Activated CD8-positive, alpha-beta T cell treated with anti-CD3 and anti-CD28 coated beads, Interleukin-2, amount 10 ng/mL, durations not matched to agents 7 days and 5 days (primary cell): ENCODE data around the gene PAQR7. TPM values are rescaled to one million over a fixed set of nuclear protein-coding genes. Genes with fewer than 3 reads are reported as not detected.
A peak's percentile ranks its signal among the peaks of the same experiment; 100 is the strongest.
"Not testable (repeated sequence)": the region's sequence is repeated elsewhere in the genome, so short reads cannot be mapped to it uniquely, and the experiment has no call there.

Experiments used
- ATAC-seq: fragments of 150-1000 bp; cut with Tn5 transposase; one replicate; pipeline ENCODE4 v1.10.0; 2021; ENCODE audit warnings: moderate library complexity
- CTCF ChIA-PET: fragments of 350-600 bp; sonication (Branson Sonifier 250); formaldehyde crosslinking; loops from one replicate; lab custom pipeline; 2021; ENCODE audit warnings: antibody characterized with exemption; lab: Charles Lee
- POLR2A ChIA-PET: fragments of 350-600 bp; sonication (Branson Sonifier 250); formaldehyde crosslinking; loops from one replicate; lab custom pipeline; 2021; ENCODE audit warnings: antibody characterized with exemption; lab: Charles Lee
- DNase-seq: peaks from one replicate; pipeline ENCODE4 v3.0.0-alpha.2; 2020
- H3K27ac Mint-ChIP-seq: one replicate; pipeline ENCODE4 v1.8.0; 2021; ENCODE audit warnings: mild to moderate bottlenecking, mixed read lengths
- H3K27me3 Mint-ChIP-seq: one replicate; pipeline ENCODE4 v1.8.0; 2021; ENCODE audit warnings: low read depth, mixed read lengths
- H3K36me3 Mint-ChIP-seq: one replicate; pipeline ENCODE4 v1.8.0; 2021; ENCODE audit warnings: low read depth, mixed read lengths
- H3K4me1 Mint-ChIP-seq: one replicate; pipeline ENCODE4 v1.8.0; 2021; ENCODE audit warnings: low read depth, mixed read lengths
- H3K4me3 Mint-ChIP-seq: one replicate; pipeline ENCODE4 v1.8.0; 2021; ENCODE audit warnings: mild to moderate bottlenecking, mixed read lengths
- H3K9me3 Mint-ChIP-seq: one replicate; pipeline ENCODE4 v1.8.0; 2022; ENCODE audit warnings: mixed read lengths; ENCODE audit not compliant: insufficient read depth
- total RNA-seq, 2 experiments: library from RNA; stranded (reverse); gene quantifications; one replicate each; pipeline ENCODE4 v1.2.3, GENCODE V29; 2021

The PAQR7 gene
- total RNA-seq, 2 experiments from 2014 or later, result 3.2 to 3.3 TPM

GRCh38 chr1:25843483-25843882 lies 32.0 kb downstream of the PAQR7 start:
- Mint-ChIP-seq H3K4me1 (no peaks in the 10 kb centered on the region), H3K36me3 (no peaks in the 10 kb centered on the region), H3K9me3 (no peaks in the 10 kb centered on the region), H3K27me3 (no peaks in the 10 kb centered on the region), H3K27ac (no peak overlapping the region), H3K4me3 (no peak overlapping the region)
- POLR2A ChIA-PET, result no interaction called here
- ATAC-seq, result no peak
- DNase-seq, result no peak
- CTCF ChIA-PET, result no interaction called here

- H3K9me3 Mint-ChIP-seq, H3K4me1 Mint-ChIP-seq, ATAC-seq, H3K4me3 Mint-ChIP-seq, H3K36me3 Mint-ChIP-seq, H3K27me3 Mint-ChIP-seq, POLR2A ChIA-PET, DNase-seq, H3K27ac Mint-ChIP-seq: not testable (repeated sequence)
- CTCF ChIA-PET, result interaction anchor here (0.9 kb wide), 2 partner anchors 11 to 13 kb away, joined by 3 to 6 read pairs; no protein-coding TSS in a partner anchor
Observed at GRCh38 chr1:25839808-25840207, 35.7 kb downstream of the PAQR7 start.

- Mint-ChIP-seq H3K4me3 (no peak overlapping the region), H3K36me3 (peaks cover 26% of the 10 kb centered on the region), H3K27me3 (no peaks in the 10 kb centered on the region), H3K4me1 (peaks cover under 1% of the 10 kb centered on the region), H3K9me3 (no peaks in the 10 kb centered on the region), H3K27ac (no peak overlapping the region)
- CTCF ChIA-PET, result interaction anchor here (1.0 to 1.9 kb wide), 5 partner anchors 8 to 198 kb away, joined by 3 to 5 read pairs (median 3); no protein-coding TSS in a partner anchor
- POLR2A ChIA-PET, result interaction anchor here (0.6 kb wide), 1 partner anchor 279 kb away, joined by 3 read pairs; no protein-coding TSS in a partner anchor
- ATAC-seq (no peak), DNase-seq (no peak)
Observed at GRCh38 chr1:25837262-25837875, 38.1 kb downstream of the PAQR7 start.

GRCh38 chr1:25836695-25837094 lies 38.8 kb downstream of the PAQR7 start:
- POLR2A ChIA-PET, result no interaction called here
- Mint-ChIP-seq H3K4me1 (peaks cover 7% of the 10 kb centered on the region), H3K4me3 (no peak overlapping the region), H3K27me3 (no peaks in the 10 kb centered on the region), H3K27ac (no peak overlapping the region), H3K9me3 (no peaks in the 10 kb centered on the region), H3K36me3 (peaks cover 32% of the 10 kb centered on the region)
- CTCF ChIA-PET, result interaction anchor here (1.0 to 1.9 kb wide), 5 partner anchors 9 to 198 kb away, joined by 3 to 5 read pairs (median 3); no protein-coding TSS in a partner anchor
- no peak for ATAC-seq
- DNase-seq, result no peak

- no peak overlapping the region for H3K4me3 Mint-ChIP-seq
- no peak overlapping the region for H3K27ac Mint-ChIP-seq
- H3K4me1 Mint-ChIP-seq, result peaks cover 9% of the 10 kb centered on the region
- DNase-seq (no peak), ATAC-seq (no peak)
- ChIA-PET CTCF (interaction anchor here (1.0 to 1.6 kb wide), 3 partner anchors 13 to 163 kb away, joined by 3 to 4 read pairs (median 3); partner anchors contain the start of gene PAFAH2), POLR2A (no interaction called here)
- H3K36me3 Mint-ChIP-seq, result peaks cover 47% of the 10 kb centered on the region
- H3K27me3 Mint-ChIP-seq, result no peaks in the 10 kb centered on the region
- H3K9me3 Mint-ChIP-seq, result no peaks in the 10 kb centered on the region
Observed at GRCh38 chr1:25834894-25835293, 40.6 kb downstream of the PAQR7 start.

- Mint-ChIP-seq H3K36me3 (peaks cover 58% of the 10 kb centered on the region), H3K27ac (no peak overlapping the region), H3K4me1 (peaks cover 9% of the 10 kb centered on the region), H3K9me3 (no peaks in the 10 kb centered on the region), H3K4me3 (no peak overlapping the region), H3K27me3 (no peaks in the 10 kb centered on the region)
- ChIA-PET CTCF (interaction anchor here (1.1 kb wide), 1 partner anchor 11 kb away, joined by 3 read pairs; no protein-coding TSS in a partner anchor), POLR2A (no interaction called here)
- ATAC-seq (no peak), DNase-seq (no peak)
Observed at GRCh38 chr1:25833158-25833557, 42.4 kb downstream of the PAQR7 start.

- no peak overlapping the region for H3K27ac Mint-ChIP-seq
- ATAC-seq (no peak), DNase-seq (no peak)
- no peaks in the 10 kb centered on the region for H3K27me3 Mint-ChIP-seq
- ChIA-PET CTCF (interaction anchor here (1.2 to 2.8 kb wide), 2 partner anchors 12 to 165 kb away, joined by 6 to 9 read pairs; partner anchors contain the start of genes MTFR1L and PAFAH2), POLR2A (interaction anchor here (1.4 kb wide), 1 partner anchor 13 kb away, joined by 5 read pairs; the partner anchor contains the start of gene MTFR1L)
- H3K36me3 Mint-ChIP-seq, result peaks cover 62% of the 10 kb centered on the region
- H3K4me1 Mint-ChIP-seq, result peaks cover 9% of the 10 kb centered on the region
- H3K4me3 Mint-ChIP-seq, result no peak overlapping the region
- H3K9me3 Mint-ChIP-seq, result no peaks in the 10 kb centered on the region
Observed at GRCh38 chr1:25832336-25833037, 43.0 kb downstream of the PAQR7 start.

- H3K27me3 Mint-ChIP-seq, result no peaks in the 10 kb centered on the region
- ATAC-seq, result no peak
- DNase-seq, result no peak
- ChIA-PET POLR2A (interaction anchor here (1.4 kb wide), 1 partner anchor 12 kb away, joined by 5 read pairs; the partner anchor contains the start of gene MTFR1L), CTCF (interaction anchor here (1.2 to 2.8 kb wide), 2 partner anchors 11 to 166 kb away, joined by 6 to 9 read pairs; partner anchors contain the start of genes MTFR1L and PAFAH2)
- H3K4me1 Mint-ChIP-seq, result peaks cover 9% of the 10 kb centered on the region
- H3K27ac Mint-ChIP-seq, result peak overlapping the region; percentile 17
- no peaks in the 10 kb centered on the region for H3K9me3 Mint-ChIP-seq
- no peak overlapping the region for H3K4me3 Mint-ChIP-seq
- peaks cover 63% of the 10 kb centered on the region for H3K36me3 Mint-ChIP-seq
Observed at GRCh38 chr1:25831569-25832196, 43.8 kb downstream of the PAQR7 start.

GRCh38 chr1:25829046-25829445 lies 46.5 kb downstream of the PAQR7 start:
- Mint-ChIP-seq H3K36me3 (peaks cover 54% of the 10 kb centered on the region), H3K9me3 (no peaks in the 10 kb centered on the region), H3K4me1 (peaks cover 9% of the 10 kb centered on the region), H3K27ac (no peak overlapping the region), H3K4me3 (no peak overlapping the region), H3K27me3 (no peaks in the 10 kb centered on the region)
- POLR2A ChIA-PET, result interaction anchor here (1.9 kb wide), 1 partner anchor 9 kb away, joined by 8 read pairs; the partner anchor contains the start of gene MTFR1L
- ATAC-seq (no peak), DNase-seq (no peak)
- CTCF ChIA-PET, result interaction anchor here (1.3 to 1.5 kb wide), 2 partner anchors 10 to 168 kb away, joined by 4 to 6 read pairs; partner anchors contain the start of gene PAFAH2

- ChIA-PET POLR2A (no interaction called here), CTCF (interaction anchor here (1.3 to 1.5 kb wide), 2 partner anchors 11 to 169 kb away, joined by 4 to 6 read pairs; partner anchors contain the start of gene PAFAH2)
- no peak overlapping the region for H3K4me3 Mint-ChIP-seq
- peaks cover 9% of the 10 kb centered on the region for H3K4me1 Mint-ChIP-seq
- no peak overlapping the region for H3K27ac Mint-ChIP-seq
- H3K36me3 Mint-ChIP-seq, result peaks cover 51% of the 10 kb centered on the region
- no peak for ATAC-seq
- DNase-seq, result no peak
- H3K9me3 Mint-ChIP-seq, result no peaks in the 10 kb centered on the region
- H3K27me3 Mint-ChIP-seq, result no peaks in the 10 kb centered on the region
Observed at GRCh38 chr1:25828491-25828890, 47.0 kb downstream of the PAQR7 start.

GRCh38 chr1:25826571-25826970 lies 48.9 kb downstream of the PAQR7 start:
- no peak overlapping the region for H3K27ac Mint-ChIP-seq
- no peak overlapping the region for H3K4me3 Mint-ChIP-seq

More at GRCh38 chr1:25826571-25826970, 48.9 kb downstream of the PAQR7 start:
- CTCF ChIA-PET, result no interaction called here
- Mint-ChIP-seq H3K9me3 (no peaks in the 10 kb centered on the region), H3K27me3 (no peaks in the 10 kb centered on the region), H3K36me3 (peaks cover 35% of the 10 kb centered on the region), H3K4me1 (peaks cover 7% of the 10 kb centered on the region)
- DNase-seq (no peak), ATAC-seq (no peak)
- POLR2A ChIA-PET, result no interaction called here
